ENCODE results near the gene TRAF3. TPM values are rescaled to one million over a fixed set of nuclear protein-coding genes. Genes with fewer than 3 reads are reported as not detected.

The TRAF3 gene
- total RNA-seq, 4 donors from 2014 or later: 15.9 to 24.9 (median 18.6) TPM

DNA sequence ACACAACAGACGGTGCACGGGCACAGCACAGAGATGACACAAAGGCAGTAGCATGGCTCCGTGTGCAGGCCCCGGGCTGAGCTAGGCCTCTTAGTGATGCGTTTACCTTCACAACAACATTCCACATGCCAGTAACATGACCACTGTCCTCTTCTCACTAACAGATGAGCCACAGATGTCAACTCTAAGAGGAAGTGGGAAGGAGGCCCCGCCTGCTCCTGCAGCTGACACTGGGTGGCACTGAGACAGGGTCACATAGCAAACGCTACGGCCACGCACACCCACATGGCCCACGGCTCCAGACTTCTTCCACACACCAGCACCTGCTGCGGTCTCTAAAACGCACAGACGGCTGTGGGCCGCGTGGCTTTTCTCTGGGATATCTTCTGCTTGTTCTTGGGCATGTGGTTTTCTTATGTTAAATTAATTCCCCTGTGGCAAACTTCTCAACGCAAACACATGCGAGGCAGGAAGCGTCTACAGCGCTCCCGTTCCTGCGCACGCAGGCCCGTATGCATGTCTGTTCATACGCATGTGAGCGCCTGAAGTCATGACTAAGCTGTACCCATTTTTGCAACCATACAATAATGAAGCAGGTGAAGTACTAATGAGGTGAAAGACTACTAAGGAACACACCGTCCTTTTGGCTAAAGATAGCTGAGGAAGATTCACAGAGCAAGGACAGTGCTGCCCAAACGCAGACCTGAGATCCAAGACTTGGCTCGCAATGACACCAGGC, 172.0 kb downstream of the TRAF3 start:
- peaks cover 50 to 63% of the 10 kb centered on the region in 2 donors for H3K36me3 ChIP-seq
- no peak for TF ChIP-seq CTCF (IDR thresholded peaks at IDR 0.05)
- no peak for TF ChIP-seq POLR2A (IDR thresholded peaks at IDR 0.05)
- H3K4me1 ChIP-seq: peaks cover 25 to 30% of the 10 kb centered on the region in 2 donors
- DNase-seq: no peak
- H3K27ac ChIP-seq: peak overlapping the region in 1 of 3 donors; percentile 27
- no peak overlapping the region for H3K4me3 ChIP-seq (replicated peaks in 1 of 3)
- H3K9me3 ChIP-seq: no peaks in the 10 kb centered on the region
- no peaks in the 10 kb centered on the region for H3K27me3 ChIP-seq
- WGBS, 2 donors: 84 to 85% methylated on average over 24 to 28 of the region's 28 CpGs
- intact Hi-C loops (cut with DNase I): no loop called here

DNA sequence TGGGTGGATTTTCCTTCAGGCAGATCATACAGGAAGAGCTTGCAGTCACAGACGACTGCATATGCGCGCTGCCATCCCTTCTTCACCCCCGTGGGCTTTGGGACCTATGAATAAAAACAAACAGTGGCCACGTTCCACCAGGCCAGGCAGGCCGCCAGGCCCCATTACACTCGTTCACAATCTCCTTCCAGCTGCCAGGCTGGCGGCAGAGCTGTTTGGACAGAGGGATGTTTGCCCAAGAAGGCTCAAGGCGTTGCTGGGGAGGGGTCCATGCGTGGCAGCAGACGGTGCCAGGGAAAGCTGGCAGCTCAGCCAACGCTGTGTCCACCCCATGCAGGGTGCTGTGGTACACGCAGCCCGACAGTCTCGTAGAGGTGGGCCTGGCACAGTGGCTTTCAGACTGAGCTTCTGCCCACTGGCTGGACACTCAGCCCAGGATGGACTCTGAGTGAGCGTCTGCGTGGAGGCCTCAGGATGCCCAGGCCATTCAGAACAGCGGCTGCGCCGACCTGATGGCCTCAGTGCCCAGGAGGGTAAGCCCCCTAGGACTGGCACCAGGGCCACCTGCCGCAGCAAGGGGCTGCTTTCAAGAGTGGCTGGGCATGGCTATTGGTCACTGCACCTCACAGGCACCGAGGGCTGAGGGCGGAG, 172.7 kb downstream of the TRAF3 start:
- Histone ChIP-seq H3K36me3 (peaks cover 48 to 59% of the 10 kb centered on the region in 2 donors), H3K4me3 (replicated peaks in 1 of 3) (no peak overlapping the region), H3K9me3 (no peaks in the 10 kb centered on the region), H3K4me1 (peaks cover 26 to 30% of the 10 kb centered on the region in 2 donors), H3K27ac (peak overlapping the region; percentile 24 to 39 (median 38)), H3K27me3 (no peaks in the 10 kb centered on the region)
- intact Hi-C loops (cut with DNase I): no loop called here
- 48 to 62% methylated on average over 15 to 22 of the region's 23 CpGs for WGBS, 2 donors
- no peak for TF ChIP-seq CTCF (IDR thresholded peaks at IDR 0.05)
- TF ChIP-seq POLR2A (IDR thresholded peaks at IDR 0.05): no peak
- peak; percentile 87 to 92 for DNase-seq

- Histone ChIP-seq H3K4me1 (peaks cover 35 to 37% of the 10 kb centered on the region in 2 donors), H3K27ac (peak overlapping the region in 1 of 3 donors; percentile 4), H3K9me3 (no peaks in the 10 kb centered on the region), H3K27me3 (no peaks in the 10 kb centered on the region), H3K4me3 (replicated peaks in 1 of 3) (no peak overlapping the region), H3K36me3 (peaks cover 37 to 48% of the 10 kb centered on the region in 2 donors)
- no peak for TF ChIP-seq CTCF (IDR thresholded peaks at IDR 0.05)
- WGBS, 2 donors: 85% methylated on average over 10 of the region's 10 CpGs
- DNase-seq: no peak
- intact Hi-C loops (cut with DNase I): no loop called here
These were observed 173.8 kb downstream of the TRAF3 start for GRCh38 chr14:102951034-102951433.

DNA sequence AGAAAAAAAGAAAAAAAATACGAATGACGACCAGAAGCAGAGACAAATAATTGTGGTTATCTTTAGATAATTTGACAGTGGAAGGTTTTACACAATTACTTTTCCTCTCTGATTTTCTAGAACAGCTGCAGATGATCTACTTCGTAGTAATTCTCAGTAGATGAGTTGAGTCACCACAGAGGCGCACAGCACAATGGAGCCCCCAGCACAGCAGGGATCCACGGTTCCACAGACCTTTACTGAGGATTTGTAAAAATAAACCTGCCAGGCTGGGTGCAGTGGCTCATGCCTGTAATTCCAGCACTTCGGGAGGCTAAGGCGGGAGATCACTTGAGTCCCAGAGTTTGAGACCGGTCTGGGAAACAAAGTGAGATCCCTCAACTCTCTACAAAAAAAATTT, 174.6 kb downstream of the TRAF3 start:
- Histone ChIP-seq H3K4me1 (peaks cover 38 to 40% of the 10 kb centered on the region in 2 donors), H3K27ac (no peak overlapping the region), H3K36me3 (peaks cover 33 to 41% of the 10 kb centered on the region in 2 donors), H3K4me3 (replicated peaks in 1 of 3) (no peak overlapping the region), H3K9me3 (no peaks in the 10 kb centered on the region), H3K27me3 (no peaks in the 10 kb centered on the region)
- TF ChIP-seq CTCF (IDR thresholded peaks at IDR 0.05): no peak
- no peak for TF ChIP-seq POLR2A (IDR thresholded peaks at IDR 0.05)
- WGBS, 2 donors: 79 to 84% methylated on average over 8 of the region's 8 CpGs
- DNase-seq: no peak
- intact Hi-C loops (cut with DNase I): no loop called here

- no peaks in the 10 kb centered on the region for H3K9me3 ChIP-seq
- peaks cover 38 to 43% of the 10 kb centered on the region in 2 donors for H3K4me1 ChIP-seq
- intact Hi-C loops (cut with DNase I): no loop called here
- H3K36me3 ChIP-seq: peaks cover 34 to 39% of the 10 kb centered on the region in 2 donors
- H3K27ac ChIP-seq: no peak overlapping the region
- H3K4me3 ChIP-seq (replicated peaks in 1 of 3): no peak overlapping the region
- WGBS, 2 donors: 96 to 98% methylated on average over 5 to 6 of the region's 6 CpGs
- no peak for DNase-seq
- H3K27me3 ChIP-seq: no peaks in the 10 kb centered on the region
- TF ChIP-seq POLR2A (IDR thresholded peaks at IDR 0.05): no peak
These were observed 175.0 kb downstream of the TRAF3 start for GRCh38 chr14:102952276-102952675.

All from thyroid gland (tissue), 4 donors.